IPS-15b (cell line): Measurements from ENCODE around the gene ACKR4.
"Not testable (repeated sequence)": the region's sequence is repeated elsewhere in the genome, so short reads cannot be mapped to it uniquely, and the experiment has no call there.

Experiments used
- H3K27me3 ChIP-seq: one replicate; pipeline ENCODE4 v1.6.1; 2013; ENCODE audit warnings: low read length; ENCODE audit not compliant: control insufficient read depth, insufficient read depth
- H3K36me3 ChIP-seq: one replicate; pipeline ENCODE4 v1.6.1; 2013; ENCODE audit warnings: low read length; ENCODE audit not compliant: control insufficient read depth, insufficient read depth
- H3K4me1 ChIP-seq: one replicate; pipeline ENCODE4 v1.6.1; 2013; ENCODE audit warnings: mild to moderate bottlenecking, low read length; ENCODE audit not compliant: control insufficient read depth, insufficient read depth
- H3K4me3 ChIP-seq: one replicate; pipeline ENCODE4 v1.5.1; 2013; ENCODE audit warnings: low read depth, low read length
- H3K9ac ChIP-seq: one replicate; pipeline ENCODE4 v1.6.1; 2013; ENCODE audit warnings: low read depth, mild to moderate bottlenecking, low read length
- H3K9me3 ChIP-seq: one replicate; pipeline ENCODE4 v1.6.1; 2013; ENCODE audit warnings: mild to moderate bottlenecking, low read length; ENCODE audit not compliant: control insufficient read depth, insufficient read depth

ACKR4 gene

DNA sequence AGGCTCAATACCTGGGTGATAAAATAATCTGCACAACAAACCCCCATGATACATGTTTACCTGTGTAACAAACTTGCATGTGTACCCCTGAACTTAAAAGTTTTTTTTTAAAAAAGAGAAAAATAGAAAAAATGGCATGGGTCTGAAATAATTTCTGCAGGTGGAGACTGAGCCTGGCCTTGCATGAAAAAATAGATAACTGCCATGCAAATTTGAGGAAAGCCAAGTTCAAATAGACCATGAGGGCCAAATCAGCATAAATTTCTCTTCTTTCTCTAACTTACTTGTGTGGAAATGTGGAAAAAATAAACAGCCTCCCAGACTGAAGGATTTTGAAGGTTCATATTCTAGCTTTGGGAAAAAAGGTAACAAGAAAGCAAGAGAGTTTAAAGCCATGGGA is 744 bp upstream of the ACKR4 start:
- no peaks in the 10 kb centered on the region for H3K9me3 ChIP-seq

DNA sequence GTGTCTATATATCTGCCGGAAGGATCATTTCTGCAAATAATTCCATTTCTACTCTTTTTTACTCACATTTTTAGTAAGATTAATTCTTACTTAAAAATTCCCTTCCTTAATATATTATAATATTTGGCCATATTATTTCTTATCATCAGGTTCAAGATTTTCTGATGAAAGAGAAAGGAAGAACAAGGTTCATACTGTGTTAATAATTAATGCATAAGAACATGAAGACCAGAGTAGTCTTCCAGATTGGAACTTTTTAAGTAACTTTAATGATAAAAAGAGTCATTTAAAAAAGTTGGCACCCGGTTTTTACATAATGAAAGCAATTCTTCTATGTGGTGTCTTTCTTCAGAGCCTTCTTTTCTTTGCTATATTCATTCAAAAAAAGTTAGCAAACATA is 590 bp downstream of the ACKR4 start:
- H3K36me3 ChIP-seq = peaks cover 3% of the 10 kb centered on the region
- H3K9ac ChIP-seq = no peak overlapping the region
- no peaks in the 10 kb centered on the region for H3K27me3 ChIP-seq
- no peaks in the 10 kb centered on the region for H3K9me3 ChIP-seq
- no peak overlapping the region for H3K4me3 ChIP-seq
- H3K4me1 ChIP-seq = no peaks in the 10 kb centered on the region

More for the DNA sequence above, 744 bp upstream of the ACKR4 start:
- no peaks in the 10 kb centered on the region for H3K36me3 ChIP-seq
- no peaks in the 10 kb centered on the region for H3K4me1 ChIP-seq
- no peak overlapping the region for H3K4me3 ChIP-seq
- H3K9ac ChIP-seq = no peak overlapping the region
- H3K27me3 ChIP-seq = no peaks in the 10 kb centered on the region

DNA sequence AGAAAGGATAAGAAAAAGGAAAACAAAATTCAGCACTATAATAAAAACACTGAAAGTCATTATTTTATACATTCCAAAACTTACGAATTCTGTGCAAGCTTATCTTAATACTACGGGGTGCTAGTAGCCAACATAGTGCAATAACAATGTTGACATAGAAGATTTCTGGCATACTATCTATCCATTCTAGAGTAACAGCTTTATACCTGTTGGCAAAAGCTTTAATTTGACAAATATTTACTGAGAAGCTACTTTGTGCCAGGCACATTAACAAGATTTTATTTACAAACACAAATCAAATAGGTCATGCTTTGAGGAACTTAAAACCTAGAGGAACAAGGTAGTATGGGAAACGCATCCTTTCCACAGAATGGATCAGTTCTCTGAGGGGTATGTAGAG is 1.1 kb downstream of the ACKR4 start:
- H3K4me3 ChIP-seq = no peak overlapping the region
- H3K9ac ChIP-seq = no peak overlapping the region

DNA sequence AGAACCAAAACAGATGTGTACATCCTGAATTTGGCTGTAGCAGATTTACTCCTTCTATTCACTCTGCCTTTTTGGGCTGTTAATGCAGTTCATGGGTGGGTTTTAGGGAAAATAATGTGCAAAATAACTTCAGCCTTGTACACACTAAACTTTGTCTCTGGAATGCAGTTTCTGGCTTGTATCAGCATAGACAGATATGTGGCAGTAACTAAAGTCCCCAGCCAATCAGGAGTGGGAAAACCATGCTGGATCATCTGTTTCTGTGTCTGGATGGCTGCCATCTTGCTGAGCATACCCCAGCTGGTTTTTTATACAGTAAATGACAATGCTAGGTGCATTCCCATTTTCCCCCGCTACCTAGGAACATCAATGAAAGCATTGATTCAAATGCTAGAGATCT is 3.5 kb downstream of the ACKR4 start:
- H3K36me3 ChIP-seq, H3K4me1 ChIP-seq, H3K27me3 ChIP-seq, H3K9me3 ChIP-seq, H3K4me3 ChIP-seq, H3K9ac ChIP-seq: not testable (repeated sequence)

More for the DNA sequence above, 1.1 kb downstream of the ACKR4 start:
- Histone ChIP-seq H3K36me3 (peaks cover 3% of the 10 kb centered on the region), H3K27me3 (no peaks in the 10 kb centered on the region), H3K9me3 (no peaks in the 10 kb centered on the region), H3K4me1 (no peaks in the 10 kb centered on the region)

DNA sequence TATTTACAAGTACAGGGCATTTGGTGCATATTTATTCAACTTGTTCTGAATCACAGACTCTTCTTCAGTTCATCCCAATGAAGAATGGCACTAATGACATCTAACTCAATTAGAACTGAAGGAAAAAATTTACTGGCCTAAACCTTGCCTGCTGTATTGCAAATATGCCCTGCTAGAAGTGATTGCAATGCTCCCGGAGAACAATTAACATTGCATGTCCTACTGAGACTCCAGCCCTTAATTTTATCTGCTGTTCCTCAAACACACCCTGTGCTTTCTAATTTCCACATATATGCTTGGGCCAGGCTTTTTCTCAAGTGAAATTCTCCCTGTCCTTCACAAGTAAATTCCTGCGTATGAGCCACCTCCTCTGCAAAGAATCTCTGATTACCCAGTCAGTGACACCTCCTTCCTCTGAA is 8.3 kb downstream of the ACKR4 start:
- peaks cover 3% of the 10 kb centered on the region for H3K36me3 ChIP-seq
- peaks cover 2% of the 10 kb centered on the region for H3K4me1 ChIP-seq
- H3K4me3 ChIP-seq = no peak overlapping the region
- no peaks in the 10 kb centered on the region for H3K9me3 ChIP-seq
- H3K9ac ChIP-seq = no peak overlapping the region
- H3K27me3 ChIP-seq = no peaks in the 10 kb centered on the region

DNA sequence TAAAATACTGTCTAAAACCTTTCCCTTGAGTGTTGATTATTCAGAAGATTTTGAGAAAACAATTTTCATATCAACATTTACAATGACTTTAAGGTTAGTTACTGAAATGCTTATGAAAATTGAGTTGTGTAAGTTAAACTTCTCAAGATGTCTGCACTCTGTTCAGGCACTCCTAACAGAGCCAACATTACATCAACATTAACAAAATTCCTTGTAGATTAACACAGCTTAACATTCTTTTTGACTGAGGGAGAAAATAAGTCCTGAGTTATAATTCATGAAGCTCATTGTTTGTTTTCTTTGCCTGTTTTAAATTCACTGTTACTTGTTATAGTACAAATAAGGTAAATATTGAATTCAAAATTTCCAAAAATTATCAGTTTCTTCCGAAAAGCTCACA is 9.0 kb downstream of the ACKR4 start:
- Histone ChIP-seq H3K9me3 (no peaks in the 10 kb centered on the region), H3K36me3 (peaks cover 3% of the 10 kb centered on the region), H3K27me3 (no peaks in the 10 kb centered on the region), H3K9ac (no peak overlapping the region), H3K4me1 (peaks cover 2% of the 10 kb centered on the region), H3K4me3 (no peak overlapping the region)

DNA sequence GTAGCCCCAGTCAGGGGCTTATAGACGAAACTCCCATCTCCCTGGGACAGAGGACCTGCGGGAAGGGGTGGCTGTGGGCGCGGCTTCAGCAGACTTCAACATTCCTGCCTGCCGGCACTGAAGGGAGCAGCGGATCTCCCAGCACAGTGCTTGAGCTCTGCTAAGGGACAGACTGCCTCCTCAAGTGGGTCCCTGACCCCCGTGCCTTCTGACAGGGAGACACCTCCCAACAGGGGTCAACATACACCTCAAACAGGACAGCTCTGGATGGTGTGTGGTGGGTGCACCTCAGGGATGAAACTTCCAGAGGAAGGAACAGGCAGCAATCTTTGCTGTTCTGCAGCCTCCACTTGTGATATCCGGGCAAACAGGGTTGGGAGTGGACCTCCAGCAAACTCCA is 9.6 kb downstream of the ACKR4 start:
- H3K4me1 ChIP-seq, H3K9me3 ChIP-seq, H3K36me3 ChIP-seq, H3K9ac ChIP-seq, H3K27me3 ChIP-seq, H3K4me3 ChIP-seq: not testable (repeated sequence)

DNA sequence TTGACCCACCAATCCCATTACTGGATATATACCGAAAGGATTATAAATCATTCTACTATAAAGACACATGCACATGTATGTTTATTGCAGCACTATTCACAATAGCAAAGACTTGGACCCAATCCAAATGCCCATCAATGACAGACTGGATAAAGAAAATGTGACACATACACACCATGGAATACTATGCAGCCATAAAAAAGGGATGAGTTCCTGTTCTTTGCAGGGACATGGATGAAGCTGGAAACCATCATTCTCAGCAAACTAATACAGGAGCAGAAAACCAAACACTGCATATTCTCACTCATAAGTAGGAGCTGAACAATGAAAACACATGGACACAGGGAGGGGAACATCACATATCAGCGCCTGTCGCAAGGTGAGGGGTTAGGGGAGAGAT is 18.2 kb downstream of the ACKR4 start:
- not testable (repeated sequence) for H3K9me3 ChIP-seq, H3K4me3 ChIP-seq, H3K36me3 ChIP-seq, H3K9ac ChIP-seq, H3K27me3 ChIP-seq, H3K4me1 ChIP-seq

DNA sequence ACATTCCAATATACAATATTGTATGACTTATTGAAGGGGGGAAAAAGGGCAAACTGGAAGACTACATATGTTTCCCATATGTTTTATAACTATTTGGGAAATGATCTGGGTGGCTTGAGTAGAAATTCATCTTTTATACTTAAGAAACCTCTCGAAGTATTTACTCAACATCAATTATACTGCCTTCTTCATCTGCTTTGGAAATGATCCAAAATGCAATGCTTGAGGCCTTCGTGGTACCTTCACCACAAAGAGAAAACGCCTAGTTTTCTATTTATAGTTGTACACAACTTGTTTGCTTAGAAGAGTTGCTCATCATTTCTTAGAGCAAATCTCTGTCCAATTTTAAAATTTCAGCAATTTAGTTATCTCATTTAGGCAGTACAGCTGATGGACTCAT is 18.8 kb downstream of the ACKR4 start:
- H3K9ac ChIP-seq = no peak overlapping the region
- no peaks in the 10 kb centered on the region for H3K9me3 ChIP-seq
- no peaks in the 10 kb centered on the region for H3K4me1 ChIP-seq
- no peaks in the 10 kb centered on the region for H3K36me3 ChIP-seq
- no peaks in the 10 kb centered on the region for H3K27me3 ChIP-seq
- no peak overlapping the region for H3K4me3 ChIP-seq

DNA sequence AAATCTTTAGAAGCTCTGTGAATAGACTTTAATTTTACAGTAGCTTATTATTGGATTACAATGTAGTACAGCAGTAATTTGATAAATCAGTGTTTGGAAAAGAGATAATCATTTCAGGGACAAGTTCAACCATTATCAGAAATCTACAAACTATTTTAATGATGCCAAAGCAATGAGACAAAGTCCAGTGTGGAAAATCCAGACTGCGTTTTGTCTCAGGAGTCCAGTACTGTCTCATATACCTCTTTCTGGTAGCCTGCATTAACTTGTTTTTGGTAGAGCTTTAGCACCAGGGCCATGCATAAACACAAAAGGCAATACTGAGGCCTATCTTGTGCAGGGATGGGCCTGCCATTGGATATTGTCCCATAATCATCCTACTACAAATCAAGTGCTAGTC is 19.7 kb downstream of the ACKR4 start:
- H3K4me3 ChIP-seq = no peak overlapping the region
- H3K9me3 ChIP-seq = no peaks in the 10 kb centered on the region
- no peaks in the 10 kb centered on the region for H3K4me1 ChIP-seq
- H3K36me3 ChIP-seq = no peaks in the 10 kb centered on the region
- no peak overlapping the region for H3K9ac ChIP-seq
- no peaks in the 10 kb centered on the region for H3K27me3 ChIP-seq

DNA sequence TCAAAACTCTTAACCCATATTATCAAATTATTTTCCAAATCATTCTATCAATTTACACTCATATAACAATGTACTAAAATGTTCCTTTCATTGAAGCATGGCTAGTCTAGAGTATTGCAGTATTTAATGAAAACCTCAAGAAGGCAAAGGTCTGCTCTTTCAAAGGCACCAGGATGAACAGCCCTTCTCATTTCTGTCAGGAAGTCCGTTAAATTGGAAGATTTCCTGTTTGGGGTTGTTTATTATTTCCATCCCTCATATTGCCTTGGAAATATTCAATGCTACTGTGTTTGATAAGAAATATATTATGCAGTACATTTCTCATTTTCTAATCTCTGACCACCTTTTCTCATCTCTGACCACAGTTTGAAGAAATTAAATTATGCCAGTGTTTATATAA is 25.1 kb downstream of the ACKR4 start:
- Histone ChIP-seq H3K4me1 (peaks cover 3% of the 10 kb centered on the region), H3K36me3 (peaks cover 2% of the 10 kb centered on the region), H3K9me3 (no peaks in the 10 kb centered on the region), H3K9ac (no peak overlapping the region), H3K4me3 (no peak overlapping the region), H3K27me3 (no peaks in the 10 kb centered on the region)

DNA sequence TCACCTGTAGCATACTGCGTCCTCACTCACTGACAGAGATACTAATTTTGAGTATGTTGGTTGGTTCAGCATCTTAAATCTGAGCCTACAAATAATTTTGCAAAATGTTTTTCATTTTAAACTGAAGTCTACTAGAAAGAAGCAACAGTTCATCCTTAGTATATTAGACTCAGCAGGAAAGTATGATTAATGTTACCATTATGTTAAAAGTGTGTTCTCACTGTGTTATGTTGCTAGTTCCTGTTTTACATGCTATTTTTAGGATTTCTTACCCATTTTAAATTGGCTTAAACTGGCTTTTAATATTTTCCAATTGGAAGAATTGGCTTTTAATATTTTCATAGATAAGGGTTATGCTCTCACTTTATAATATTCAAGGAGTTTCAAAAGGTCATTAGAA is 25.7 kb downstream of the ACKR4 start:
- Histone ChIP-seq H3K4me3 (no peak overlapping the region), H3K9me3 (no peaks in the 10 kb centered on the region), H3K36me3 (peaks cover 5% of the 10 kb centered on the region), H3K27me3 (no peaks in the 10 kb centered on the region), H3K4me1 (peaks cover 4% of the 10 kb centered on the region), H3K9ac (no peak overlapping the region)

DNA sequence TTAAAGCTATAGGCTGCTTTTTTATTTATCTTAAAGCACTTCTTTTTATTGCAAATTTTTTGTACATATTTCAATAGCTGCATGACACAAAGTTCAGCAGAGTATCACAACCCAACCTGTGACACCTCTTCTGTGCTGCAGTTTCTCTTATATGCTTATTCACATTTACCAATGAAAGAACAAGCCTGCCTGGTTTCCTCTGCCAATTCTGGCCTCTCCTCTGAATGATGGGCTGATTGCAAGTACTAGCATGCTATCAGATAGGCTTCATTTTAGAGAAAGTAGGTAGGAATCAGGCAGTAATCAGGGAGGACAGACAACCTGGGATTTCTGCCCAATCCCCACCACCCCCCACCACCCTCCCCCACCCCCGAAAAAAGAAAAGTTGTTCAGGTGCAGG is 26.6 kb downstream of the ACKR4 start:
- no peaks in the 10 kb centered on the region for H3K27me3 ChIP-seq
- H3K4me1 ChIP-seq = peaks cover 4% of the 10 kb centered on the region
- no peak overlapping the region for H3K9ac ChIP-seq
- H3K36me3 ChIP-seq = peaks cover 5% of the 10 kb centered on the region
- H3K4me3 ChIP-seq = no peak overlapping the region
- H3K9me3 ChIP-seq = no peaks in the 10 kb centered on the region
